Measurements from ENCODE around the gene CCT2. TPM values are rescaled to one million over a fixed set of nuclear protein-coding genes. Genes with fewer than 3 reads are reported as not detected.
A peak's percentile ranks its signal among the peaks of the same experiment; 100 is the strongest.

CCT2 gene
- total and polyA plus RNA-seq, 7 donors: 96.9 to 353 (median 160) TPM

- H3K9me3 ChIP-seq: no peaks in the 10 kb centered on the region
- H3K4me1 ChIP-seq: no peaks in the 10 kb centered on the region
- H3K27ac ChIP-seq: no peak overlapping the region
- ATAC-seq (peak in 1 of 4 donors; percentile 30), DNase-seq (no peak)
- H3K4me3 ChIP-seq: no peak overlapping the region
- no peaks in the 10 kb centered on the region for H3K36me3 ChIP-seq (ENCODE audit: insufficient read depth in 1 of 2, low read depth in 1 of 2)
- H3K27me3 ChIP-seq (ENCODE audit: insufficient read depth in 3 of 3, low read length in 2 of 3): no peaks in the 10 kb centered on the region
- no peak for TF ChIP-seq CTCF (IDR thresholded peaks at IDR 0.05)
- intact Hi-C loops (cut with DNase I): no loop called here
Observed at GRCh38 chr12:69613351-69613750, 28.1 kb downstream of the CCT2 start.

GRCh38 chr12:69616025-69616424 is 30.8 kb downstream of the CCT2 start:
- TF ChIP-seq CTCF (IDR thresholded peaks at IDR 0.05): no peak
- no peak overlapping the region for H3K4me3 ChIP-seq
- ATAC-seq: no peak
- DNase-seq: no peak
- no peaks in the 10 kb centered on the region for H3K36me3 ChIP-seq (ENCODE audit: insufficient read depth in 1 of 2, low read depth in 1 of 2)
- WGBS, 3 donors: 69 to 71% (median 69%) methylated on average over 14 of the region's 14 CpGs
- H3K27ac ChIP-seq: no peak overlapping the region
- H3K4me1 ChIP-seq: no peaks in the 10 kb centered on the region
- intact Hi-C loops (cut with DNase I): no loop called here
- no peaks in the 10 kb centered on the region for H3K9me3 ChIP-seq
- H3K27me3 ChIP-seq (ENCODE audit: insufficient read depth in 3 of 3, low read length in 2 of 3): no peaks in the 10 kb centered on the region

GRCh38 chr12:69619050-69619449 is 33.8 kb downstream of the CCT2 start:
- DNase-seq (no peak), ATAC-seq (no peak)
- Histone ChIP-seq H3K9me3 (no peaks in the 10 kb centered on the region), H3K27ac (no peak overlapping the region), H3K27me3 (ENCODE audit: insufficient read depth in 3 of 3, low read length in 2 of 3) (no peaks in the 10 kb centered on the region), H3K4me1 (no peaks in the 10 kb centered on the region), H3K4me3 (no peak overlapping the region), H3K36me3 (ENCODE audit: insufficient read depth in 1 of 2, low read depth in 1 of 2) (no peaks in the 10 kb centered on the region)
- WGBS, 3 donors: 42 to 50% (median 47%) methylated on average over 6 of the region's 6 CpGs
- intact Hi-C loops (cut with DNase I): no loop called here
- no peak for TF ChIP-seq CTCF (IDR thresholded peaks at IDR 0.05)

- TF ChIP-seq CTCF (IDR thresholded peaks at IDR 0.05): no peak
- intact Hi-C loops (cut with DNase I): no loop called here
- H3K27ac ChIP-seq: no peak overlapping the region
- no peaks in the 10 kb centered on the region for H3K4me1 ChIP-seq
- 41 to 72% (median 65%) methylated on average over 4 of the region's 4 CpGs for WGBS, 3 donors
- H3K4me3 ChIP-seq: no peak overlapping the region
- ATAC-seq (no peak), DNase-seq (no peak)
- no peaks in the 10 kb centered on the region for H3K9me3 ChIP-seq
- H3K27me3 ChIP-seq (ENCODE audit: insufficient read depth in 3 of 3, low read length in 2 of 3): no peaks in the 10 kb centered on the region
- no peaks in the 10 kb centered on the region for H3K36me3 ChIP-seq (ENCODE audit: insufficient read depth in 1 of 2, low read depth in 1 of 2)
Observed at GRCh38 chr12:69620077-69620476, 34.8 kb downstream of the CCT2 start.

GRCh38 chr12:69620921-69621320 is 35.7 kb downstream of the CCT2 start:
- Histone ChIP-seq H3K27ac (no peak overlapping the region), H3K9me3 (no peaks in the 10 kb centered on the region), H3K4me1 (no peaks in the 10 kb centered on the region), H3K27me3 (ENCODE audit: insufficient read depth in 3 of 3, low read length in 2 of 3) (no peaks in the 10 kb centered on the region), H3K36me3 (ENCODE audit: insufficient read depth in 1 of 2, low read depth in 1 of 2) (no peaks in the 10 kb centered on the region), H3K4me3 (no peak overlapping the region)
- intact Hi-C loops (cut with DNase I): no loop called here
- TF ChIP-seq CTCF (IDR thresholded peaks at IDR 0.05): no peak
- ATAC-seq (no peak), DNase-seq (no peak)
- WGBS, 3 donors: 97 to 98% (median 98%) methylated on average over 2 of the region's 2 CpGs
